ENCODE results near the gene FH. TPM values are rescaled to one million over a fixed set of nuclear protein-coding genes. Genes with fewer than 3 reads are reported as not detected.

FH gene
- total RNA-seq, 2 experiments from 2014 or later, result 44.0 to 72.1 TPM

- CTCF ChIA-PET (ENCODE audit: unreplicated experiment), result no interaction called here
- Histone ChIP-seq H3K36me3 (ENCODE audit: insufficient read depth, low read length) (no peaks in the 10 kb centered on the region), H3K9me2 (ENCODE audit: insufficient read depth, low read length) (no peaks in the 10 kb centered on the region), H2AFZ (ENCODE audit: low read length) (no peak overlapping the region), H3K27ac (ENCODE audit: low read depth, low read length, poor library complexity, severe bottlenecking) (no peak overlapping the region), H4K20me1 (ENCODE audit: insufficient read depth, low read length) (no peaks in the 10 kb centered on the region), H3K9me3 (ENCODE audit: low read length) (no peaks in the 10 kb centered on the region), H3K79me2 (ENCODE audit: insufficient read depth, low read depth, low read length) (no peaks in the 10 kb centered on the region), H3K4me3 (ENCODE audit: low read depth, low read length, poor library complexity, severe bottlenecking) (no peak overlapping the region), H3K4me2 (ENCODE audit: low read length) (no peak overlapping the region), H3K4me1 (ENCODE audit: insufficient read depth, low read length, poor library complexity, severe bottlenecking) (no peaks in the 10 kb centered on the region)
- intact Hi-C loops (cut with micrococcal nuclease; ENCODE audit: unreplicated experiment), result loop anchor here (5.0 kb wide), 2 partner anchors 598 to 753 kb away; no protein-coding TSS in a partner anchor
- POLR2A ChIA-PET, result interaction anchor here (0.6 kb wide), 1 partner anchor 182 kb away, joined by 3 read pairs; no protein-coding TSS in a partner anchor
- TF ChIP-seq EZH2phosphoT487 (IDR thresholded peaks at IDR 0.05; ENCODE audit: borderline replicate concordance, low read depth, low read length) (no peak), CTCF (conservative IDR thresholded peaks at IDR 0.05; ENCODE audit: low read length) (no peak)
- DNase-seq (ENCODE audit: low spot score), result no peak
- BruUV-seq (replicated peaks), result no TSS peak
These were observed 34.4 kb downstream of the FH start for GRCh38 chr1:241485145-241485544.

GRCh38 chr1:241482761-241483250 lies 36.7 kb downstream of the FH start:
- ChIA-PET POLR2A (no interaction called here), CTCF (ENCODE audit: unreplicated experiment) (no interaction called here)
- Histone ChIP-seq H3K9me3 (ENCODE audit: low read length) (no peaks in the 10 kb centered on the region), H4K20me1 (ENCODE audit: insufficient read depth, low read length) (no peaks in the 10 kb centered on the region), H3K9me2 (ENCODE audit: insufficient read depth, low read length) (no peaks in the 10 kb centered on the region), H3K36me3 (ENCODE audit: insufficient read depth, low read length) (no peaks in the 10 kb centered on the region), H3K27ac (ENCODE audit: low read depth, low read length, poor library complexity, severe bottlenecking) (no peak overlapping the region), H3K4me1 (ENCODE audit: insufficient read depth, low read length, poor library complexity, severe bottlenecking) (no peaks in the 10 kb centered on the region), H3K4me3 (ENCODE audit: low read depth, low read length, poor library complexity, severe bottlenecking) (no peak overlapping the region), H3K4me2 (ENCODE audit: low read length) (no peak overlapping the region), H3K79me2 (ENCODE audit: insufficient read depth, low read depth, low read length) (no peaks in the 10 kb centered on the region), H2AFZ (ENCODE audit: low read length) (no peak overlapping the region)
- DNase-seq (ENCODE audit: low spot score), result no peak
- TF ChIP-seq CTCF (conservative IDR thresholded peaks at IDR 0.05; ENCODE audit: low read length), result no peak
- no peak for TF ChIP-seq EZH2phosphoT487 (IDR thresholded peaks at IDR 0.05; ENCODE audit: borderline replicate concordance, low read depth, low read length)
- no TSS peak for BruUV-seq (replicated peaks)
- intact Hi-C loops (cut with micrococcal nuclease; ENCODE audit: unreplicated experiment), result no loop called here

GRCh38 chr1:241479294-241479693 lies 40.3 kb downstream of the FH start:
- ChIA-PET CTCF (ENCODE audit: unreplicated experiment) (no interaction called here), POLR2A (no interaction called here)
- H3K27ac ChIP-seq (ENCODE audit: low read depth, low read length, poor library complexity, severe bottlenecking), result no peak overlapping the region
- H3K4me2 ChIP-seq (ENCODE audit: low read length), result no peak overlapping the region
- intact Hi-C loops (cut with micrococcal nuclease; ENCODE audit: unreplicated experiment), result no loop called here
- no peaks in the 10 kb centered on the region for H3K36me3 ChIP-seq (ENCODE audit: insufficient read depth, low read length)
- TF ChIP-seq CTCF (conservative IDR thresholded peaks at IDR 0.05; ENCODE audit: low read length) (no peak), EZH2phosphoT487 (IDR thresholded peaks at IDR 0.05; ENCODE audit: borderline replicate concordance, low read depth, low read length) (no peak)
- H3K79me2 ChIP-seq (ENCODE audit: insufficient read depth, low read depth, low read length), result no peaks in the 10 kb centered on the region
- DNase-seq (ENCODE audit: low spot score), result no peak
- no peaks in the 10 kb centered on the region for H4K20me1 ChIP-seq (ENCODE audit: insufficient read depth, low read length)
- no peaks in the 10 kb centered on the region for H3K4me1 ChIP-seq (ENCODE audit: insufficient read depth, low read length, poor library complexity, severe bottlenecking)
- no TSS peak for BruUV-seq (replicated peaks)
- no peaks in the 10 kb centered on the region; the same call in 1 of the 2 replicates for H3K9me2 ChIP-seq (ENCODE audit: insufficient read depth, low read length)
- no peak overlapping the region for H3K4me3 ChIP-seq (ENCODE audit: low read depth, low read length, poor library complexity, severe bottlenecking)
- no peak overlapping the region for H2AFZ ChIP-seq (ENCODE audit: low read length)
- no peaks in the 10 kb centered on the region for H3K9me3 ChIP-seq (ENCODE audit: low read length)

Measured in OCI-LY7 (cell line).